AML-193 (cell line): ENCODE measurements around the gene OPN1LW.
"Not testable (repeated sequence)": the region's sequence is repeated elsewhere in the genome, so short reads cannot be mapped to it uniquely, and the experiment has no call there.

Source experiments
- DNase-seq, 2 experiments: peaks; one replicate each; lab custom pipeline; 2025; lab: John Stamatoyannopoulos, UW

OPN1LW gene

DNA sequence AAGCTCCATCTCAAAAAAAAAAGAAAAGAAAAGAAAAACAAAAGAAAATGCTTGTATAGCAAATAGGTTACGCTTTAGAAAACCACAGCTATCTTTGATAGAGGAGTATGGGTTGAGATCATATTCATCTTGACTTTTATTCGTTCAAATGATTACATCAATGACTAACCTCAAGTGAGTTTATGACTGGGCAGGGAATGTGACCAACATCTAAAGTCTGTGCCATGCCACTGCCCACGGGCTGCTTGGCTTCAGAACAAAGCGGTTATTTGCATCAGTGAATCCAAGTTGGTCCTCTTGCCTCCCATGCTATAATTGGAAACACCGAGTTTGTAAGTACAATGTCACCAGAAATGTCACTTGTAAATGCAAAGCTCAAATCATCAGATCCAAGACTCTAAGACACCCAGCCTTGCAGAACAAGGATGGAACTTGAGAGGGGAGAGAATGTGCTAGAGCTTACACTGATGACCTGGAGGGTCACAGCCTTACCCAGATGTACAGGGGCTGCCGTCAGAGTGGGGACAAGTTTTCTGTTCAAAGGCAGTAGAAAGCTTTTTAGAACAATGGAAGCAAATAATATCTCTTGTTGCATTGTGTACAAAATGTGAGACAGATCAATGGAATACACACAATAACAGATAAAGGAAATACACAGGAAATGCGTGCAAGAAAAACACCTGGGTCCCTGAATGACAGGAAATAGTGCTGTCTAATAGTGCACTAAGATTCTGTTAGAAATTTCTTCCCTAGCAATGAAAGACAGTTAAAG lies 8.4 kb upstream of the OPN1LW start:
- DNase-seq = no peak

GRCh38 chrX:154136627-154137161 lies 7.3 kb upstream of the OPN1LW start:
- peak; percentile 15 to 24 for DNase-seq

DNA sequence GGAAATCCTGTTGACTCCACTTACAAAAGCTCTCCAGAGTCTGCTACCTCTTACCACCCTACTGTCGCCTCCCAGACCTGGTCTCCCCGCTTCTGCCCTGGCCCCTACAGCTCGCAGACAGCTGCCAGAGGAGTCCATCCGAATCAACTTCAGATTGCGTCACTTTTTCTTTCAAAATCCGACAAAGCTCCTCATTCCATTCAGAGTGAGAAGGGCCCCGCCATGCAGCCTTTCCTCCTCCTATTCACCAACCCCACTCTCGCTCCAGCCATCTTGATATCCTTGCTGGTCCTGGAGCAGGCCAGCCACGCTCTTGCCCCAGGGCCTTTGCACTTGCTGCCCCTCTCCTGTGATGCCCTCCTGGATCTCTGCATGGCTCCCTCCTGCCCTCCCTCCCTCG lies 5.2 kb upstream of the OPN1LW start:
- DNase-seq = no peak

GRCh38 chrX:154140206-154140605 lies 3.8 kb upstream of the OPN1LW start:
- DNase-seq = no peak

- DNase-seq = no peak
Observed at GRCh38 chrX:154140742-154141141, 3.3 kb upstream of the OPN1LW start.

DNA sequence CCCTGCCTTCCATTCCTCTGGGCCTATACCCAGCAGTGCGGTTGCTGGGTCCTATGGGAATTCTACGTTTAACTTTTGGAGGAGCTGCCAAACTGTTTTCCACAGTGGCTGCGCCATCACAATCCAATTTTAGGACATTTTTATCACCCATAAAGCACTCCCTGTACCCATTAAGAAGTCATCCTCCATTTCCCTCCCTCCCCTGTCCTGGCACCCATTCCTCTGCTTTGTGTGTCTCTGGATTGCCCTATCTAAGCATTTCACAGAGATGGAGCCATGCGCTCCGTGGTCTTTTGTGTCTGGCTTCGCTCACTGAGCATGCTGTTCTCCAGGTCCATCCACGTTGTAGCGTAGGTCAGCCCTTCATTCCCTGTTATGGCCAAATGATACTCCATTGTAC lies 1.7 kb upstream of the OPN1LW start:
- DNase-seq = no peak

- DNase-seq = no peak
Observed at GRCh38 chrX:154142950-154143745, 895 bp upstream of the OPN1LW start.

- not testable (repeated sequence) for DNase-seq
Observed at GRCh38 chrX:154151030-154151429, 7.0 kb downstream of the OPN1LW start.

- DNase-seq = not testable (repeated sequence)
Observed at GRCh38 chrX:154156221-154156620, 12.2 kb downstream of the OPN1LW start.

GRCh38 chrX:154157207-154157606 lies 13.2 kb downstream of the OPN1LW start:
- DNase-seq = not testable (repeated sequence)

DNA sequence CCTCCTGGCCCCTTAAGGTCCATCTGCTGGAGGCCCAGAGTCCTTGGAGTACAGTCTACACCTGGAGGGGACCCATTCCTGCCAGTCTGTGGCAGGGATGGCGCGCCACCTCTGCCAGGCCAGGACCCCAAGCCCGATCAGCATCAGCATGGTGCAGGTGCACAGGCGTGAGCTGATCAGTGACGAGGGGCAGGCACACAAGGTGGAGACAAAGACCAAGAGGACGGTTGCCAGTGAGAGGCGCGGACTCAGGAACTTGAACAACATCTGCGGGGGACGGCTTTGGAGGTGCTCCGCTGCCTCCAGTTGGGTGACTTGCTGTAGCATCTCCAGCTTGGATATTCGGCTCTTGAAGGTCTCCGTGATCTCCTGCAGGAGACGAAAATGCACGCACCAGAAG lies 15.3 kb downstream of the OPN1LW start:
- not testable (repeated sequence) for DNase-seq

GRCh38 chrX:154164902-154165301 lies 20.9 kb downstream of the OPN1LW start:
- DNase-seq = not testable (repeated sequence)

DNA sequence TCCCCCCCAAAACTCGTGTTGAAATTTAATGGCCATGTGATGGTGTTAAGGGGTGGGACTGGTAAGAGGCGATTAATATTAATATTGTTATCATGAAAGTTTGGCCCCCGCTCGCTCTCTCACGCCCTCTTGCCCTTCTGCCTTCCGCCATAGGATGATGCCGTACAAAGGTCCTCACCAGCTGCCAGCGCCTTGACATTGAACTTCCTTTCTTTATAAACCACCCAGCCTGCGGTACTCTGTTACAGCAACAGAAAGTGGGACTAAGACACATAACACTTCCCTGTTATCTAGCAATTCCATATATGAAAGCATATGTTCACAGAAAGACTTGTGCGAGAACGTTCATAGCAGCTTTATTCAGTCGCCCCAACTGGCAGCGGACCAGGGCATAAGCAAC lies 24.3 kb downstream of the OPN1LW start:
- not testable (repeated sequence) for DNase-seq

- not testable (repeated sequence) for DNase-seq
Observed at GRCh38 chrX:154172535-154172943, 28.5 kb downstream of the OPN1LW start.

DNA sequence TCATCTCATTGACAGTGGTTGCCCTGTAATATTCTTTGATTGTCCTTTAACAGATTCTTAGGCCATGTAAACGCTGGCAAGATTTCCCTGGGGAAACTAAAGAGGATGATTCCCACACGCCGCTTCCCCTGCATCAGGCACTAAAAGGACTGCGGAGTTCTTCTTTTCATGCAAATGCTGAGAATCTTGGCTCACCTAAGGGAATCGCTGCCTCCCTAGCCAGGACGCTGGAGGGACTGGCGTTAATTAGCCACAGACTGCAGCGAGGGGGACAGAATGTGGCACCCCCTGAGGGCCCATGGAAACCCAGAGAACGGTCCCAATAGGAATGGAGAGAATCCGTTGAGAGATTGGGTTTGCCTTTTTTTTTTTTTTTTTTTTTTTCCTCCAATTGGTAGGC lies 30.3 kb downstream of the OPN1LW start:
- not testable (repeated sequence) for DNase-seq

DNA sequence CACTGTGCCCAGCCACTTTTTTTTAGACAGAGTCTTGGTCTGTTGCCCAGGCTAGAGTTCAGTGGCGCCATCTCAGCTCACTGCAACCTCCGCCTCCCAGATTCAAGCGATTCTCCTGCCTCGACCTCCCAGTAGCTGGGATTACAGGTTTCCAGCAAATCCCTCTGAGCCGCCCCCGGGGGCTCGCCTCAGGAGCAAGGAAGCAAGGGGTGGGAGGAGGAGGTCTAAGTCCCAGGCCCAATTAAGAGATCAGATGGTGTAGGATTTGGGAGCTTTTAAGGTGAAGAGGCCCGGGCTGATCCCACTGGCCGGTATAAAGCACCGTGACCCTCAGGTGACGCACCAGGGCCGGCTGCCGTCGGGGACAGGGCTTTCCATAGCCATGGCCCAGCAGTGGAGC lies 38.3 kb downstream of the OPN1LW start, which contains the start of gene OPN1MW:
Gene OPN1MW (plus strand): TSS at position 301 of the 400 bp plus-strand sequence. CDS start 82 bp downstream, at position 383.
- DNase-seq = not testable (repeated sequence)

DNA sequence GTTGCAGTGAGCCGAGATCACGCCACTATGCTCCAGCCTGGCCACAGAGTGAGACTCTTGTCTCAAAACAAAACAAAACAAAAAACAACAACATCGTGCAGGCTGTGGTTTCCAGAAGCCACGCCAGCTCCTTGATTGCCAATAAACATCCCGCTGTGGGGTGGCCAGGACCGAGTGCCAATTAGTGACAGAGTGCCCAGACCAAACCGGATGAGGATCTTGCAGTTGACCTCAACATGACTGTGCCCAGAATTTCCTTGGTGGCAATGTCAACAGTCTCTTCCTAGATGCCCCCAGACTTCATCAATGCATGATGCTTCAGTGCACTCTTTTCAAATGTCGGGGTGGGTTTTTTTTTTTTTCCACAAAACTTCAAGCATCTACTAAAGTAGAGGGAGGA lies 39.8 kb downstream of the OPN1LW start:
- not testable (repeated sequence) for DNase-seq

GRCh38 chrX:154192846-154193245 lies 48.8 kb downstream of the OPN1LW start:
- DNase-seq = not testable (repeated sequence)

DNA sequence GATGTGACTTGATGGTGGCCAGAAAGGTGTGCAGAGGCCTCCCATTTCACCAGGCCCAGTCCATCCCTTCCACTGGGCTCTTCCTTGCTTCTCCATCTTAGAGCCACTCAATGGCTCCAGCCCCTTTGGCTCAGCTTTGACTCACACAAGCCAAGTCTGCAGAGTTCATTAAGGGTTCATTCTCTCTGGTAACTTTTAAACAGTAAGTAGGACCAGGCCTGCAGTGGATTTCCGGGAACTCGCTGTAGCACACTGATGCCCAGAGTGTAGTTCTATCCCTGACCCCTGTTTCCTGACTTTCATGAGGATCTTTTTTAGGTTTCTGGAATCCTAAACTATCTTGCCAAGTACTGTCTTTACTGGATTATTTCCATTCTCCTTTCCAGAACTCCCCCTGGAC lies 50.3 kb downstream of the OPN1LW start:
- not testable (repeated sequence) for DNase-seq

DNA sequence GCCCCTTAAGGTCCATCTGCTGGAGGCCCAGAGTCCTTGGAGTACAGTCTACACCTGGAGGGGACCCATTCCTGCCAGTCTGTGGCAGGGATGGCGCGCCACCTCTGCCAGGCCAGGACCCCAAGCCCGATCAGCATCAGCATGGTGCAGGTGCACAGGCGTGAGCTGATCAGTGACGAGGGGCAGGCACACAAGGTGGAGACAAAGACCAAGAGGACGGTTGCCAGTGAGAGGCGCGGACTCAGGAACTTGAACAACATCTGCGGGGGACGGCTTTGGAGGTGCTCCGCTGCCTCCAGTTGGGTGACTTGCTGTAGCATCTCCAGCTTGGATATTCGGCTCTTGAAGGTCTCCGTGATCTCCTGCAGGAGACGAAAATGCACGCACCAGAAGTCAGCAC lies 52.4 kb downstream of the OPN1LW start:
- not testable (repeated sequence) for DNase-seq
